COR-L47 (cell line): ENCODE measurements around the gene KIAA0513.

ENCODE experiments used
- DNase-seq: peaks from one replicate; lab custom pipeline; 2025; lab: John Stamatoyannopoulos, UW

Gene KIAA0513

GRCh38 chr16:85136702-85137322, 109.2 kb downstream of the KIAA0513 start:
- no peak for DNase-seq

- DNase-seq = no peak
Measured at GRCh38 chr16:85137323-85138072, 109.9 kb downstream of the KIAA0513 start.

GRCh38 chr16:85138073-85138824, 110.7 kb downstream of the KIAA0513 start:
- no peak for DNase-seq

GRCh38 chr16:85138825-85139627, 111.4 kb downstream of the KIAA0513 start:
- no peak for DNase-seq

- no peak for DNase-seq
Measured at GRCh38 chr16:85139881-85140339, 112.3 kb downstream of the KIAA0513 start.

- DNase-seq = no peak
Measured at GRCh38 chr16:85140455-85141012, 112.9 kb downstream of the KIAA0513 start.

GRCh38 chr16:85141491-85142128, 114.0 kb downstream of the KIAA0513 start:
- no peak for DNase-seq

- DNase-seq = no peak
Measured at GRCh38 chr16:85142129-85142513, 114.5 kb downstream of the KIAA0513 start.

- DNase-seq = no peak
Measured at GRCh38 chr16:85142771-85143211, 115.2 kb downstream of the KIAA0513 start.
